ENCODE data around the gene KCNJ1.
A peak's percentile ranks its signal among the peaks of the same experiment; 100 is the strongest.

Gene KCNJ1

GRCh38 chr11:128884703-128885338 is 17.7 kb upstream of the KCNJ1 start:
- Histone ChIP-seq H3K9me3 (no peaks in the 10 kb centered on the region), H3K36me3 (replicated peaks) (no peaks in the 10 kb centered on the region), H3K27me3 (ENCODE audit: low read depth) (peaks cover 23% of the 10 kb centered on the region), H3K4me3 (no peak overlapping the region), H3K4me1 (peaks cover 7% of the 10 kb centered on the region)
- in situ Hi-C loops (cut with MboI; ENCODE audit: low sequenced_read_pairs) = loop anchor here (5.0 to 25.0 kb wide), 3 partner anchors 72 to 877 kb away; no protein-coding TSS in a partner anchor
- peak; percentile 49 to 78 for DNase-seq (ENCODE audit: low spot score in 2 of 2)

GRCh38 chr11:128884054-128884453 is 17.0 kb upstream of the KCNJ1 start:
- peaks cover 23% of the 10 kb centered on the region for H3K27me3 ChIP-seq (ENCODE audit: low read depth)
- no peaks in the 10 kb centered on the region for H3K36me3 ChIP-seq (replicated peaks)
- DNase-seq (ENCODE audit: low spot score in 2 of 2) = no peak
- H3K9me3 ChIP-seq = no peaks in the 10 kb centered on the region
- H3K4me3 ChIP-seq = no peak overlapping the region
- in situ Hi-C loops (cut with MboI; ENCODE audit: low sequenced_read_pairs) = loop anchor here (25.0 kb wide), 1 partner anchor 878 kb away; no protein-coding TSS in a partner anchor
- H3K4me1 ChIP-seq = peaks cover 1% of the 10 kb centered on the region; the same call in 1 of the 2 replicates

- Histone ChIP-seq H3K4me1 (no peaks in the 10 kb centered on the region), H3K27me3 (ENCODE audit: low read depth) (peaks cover 23% of the 10 kb centered on the region), H3K4me3 (no peak overlapping the region), H3K36me3 (replicated peaks) (no peaks in the 10 kb centered on the region), H3K9me3 (no peaks in the 10 kb centered on the region)
- in situ Hi-C loops (cut with MboI; ENCODE audit: low sequenced_read_pairs) = loop anchor here (25.0 kb wide), 1 partner anchor 880 kb away; no protein-coding TSS in a partner anchor
- DNase-seq (ENCODE audit: low spot score in 2 of 2) = no peak
Measured at GRCh38 chr11:128882451-128882850, 15.4 kb upstream of the KCNJ1 start.

GRCh38 chr11:128881221-128881620 is 14.1 kb upstream of the KCNJ1 start:
- Histone ChIP-seq H3K36me3 (replicated peaks) (no peaks in the 10 kb centered on the region), H3K9me3 (no peaks in the 10 kb centered on the region), H3K4me3 (no peak overlapping the region), H3K4me1 (no peaks in the 10 kb centered on the region), H3K27me3 (ENCODE audit: low read depth) (peaks cover 23% of the 10 kb centered on the region)
- no peak for DNase-seq (ENCODE audit: low spot score in 2 of 2)
- in situ Hi-C loops (cut with MboI; ENCODE audit: low sequenced_read_pairs) = loop anchor here (25.0 kb wide), 1 partner anchor 881 kb away; no protein-coding TSS in a partner anchor

GRCh38 chr11:128879817-128880216 is 12.7 kb upstream of the KCNJ1 start:
- Histone ChIP-seq H3K4me1 (no peaks in the 10 kb centered on the region), H3K4me3 (no peak overlapping the region), H3K27me3 (ENCODE audit: low read depth) (peaks cover 23% of the 10 kb centered on the region), H3K36me3 (replicated peaks) (no peaks in the 10 kb centered on the region), H3K9me3 (no peaks in the 10 kb centered on the region)
- in situ Hi-C loops (cut with MboI; ENCODE audit: low sequenced_read_pairs) = loop anchor here (25.0 kb wide), 1 partner anchor 882 kb away; no protein-coding TSS in a partner anchor
- no peak for DNase-seq (ENCODE audit: low spot score in 2 of 2)

- no peak overlapping the region for H3K4me3 ChIP-seq
- H3K27me3 ChIP-seq (ENCODE audit: low read depth) = peaks cover 20% of the 10 kb centered on the region
- H3K36me3 ChIP-seq (replicated peaks) = no peaks in the 10 kb centered on the region
- in situ Hi-C loops (cut with MboI; ENCODE audit: low sequenced_read_pairs) = loop anchor here (25.0 kb wide), 1 partner anchor 884 kb away; no protein-coding TSS in a partner anchor
- no peaks in the 10 kb centered on the region for H3K9me3 ChIP-seq
- no peak for DNase-seq (ENCODE audit: low spot score in 2 of 2)
- H3K4me1 ChIP-seq = no peaks in the 10 kb centered on the region
Measured at GRCh38 chr11:128878455-128878854, 11.4 kb upstream of the KCNJ1 start.

- in situ Hi-C loops (cut with MboI; ENCODE audit: low sequenced_read_pairs) = loop anchor here (25.0 kb wide), 1 partner anchor 885 kb away; no protein-coding TSS in a partner anchor
- Histone ChIP-seq H3K4me3 (no peak overlapping the region), H3K27me3 (ENCODE audit: low read depth) (peaks cover 13% of the 10 kb centered on the region), H3K36me3 (replicated peaks) (no peaks in the 10 kb centered on the region), H3K9me3 (no peaks in the 10 kb centered on the region), H3K4me1 (no peaks in the 10 kb centered on the region)
- no peak for DNase-seq (ENCODE audit: low spot score in 2 of 2)
Measured at GRCh38 chr11:128877726-128878125, 10.6 kb upstream of the KCNJ1 start.

- Histone ChIP-seq H3K4me3 (no peak overlapping the region), H3K4me1 (no peaks in the 10 kb centered on the region), H3K27me3 (ENCODE audit: low read depth) (no peaks in the 10 kb centered on the region; the same call in none of the 2 replicates), H3K36me3 (replicated peaks) (no peaks in the 10 kb centered on the region), H3K9me3 (no peaks in the 10 kb centered on the region)
- DNase-seq (ENCODE audit: low spot score in 2 of 2) = no peak
- in situ Hi-C loops (cut with MboI; ENCODE audit: low sequenced_read_pairs) = loop anchor here (25.0 kb wide), 1 partner anchor 886 kb away; no protein-coding TSS in a partner anchor
Measured at GRCh38 chr11:128876133-128876650, 9.1 kb upstream of the KCNJ1 start.

GRCh38 chr11:128874427-128874826 is 7.3 kb upstream of the KCNJ1 start:
- DNase-seq (ENCODE audit: low spot score in 2 of 2) = no peak
- Histone ChIP-seq H3K4me3 (no peak overlapping the region), H3K9me3 (no peaks in the 10 kb centered on the region), H3K27me3 (ENCODE audit: low read depth) (no peaks in the 10 kb centered on the region; the same call in 1 of the 2 replicates), H3K36me3 (replicated peaks) (no peaks in the 10 kb centered on the region), H3K4me1 (no peaks in the 10 kb centered on the region)
- in situ Hi-C loops (cut with MboI; ENCODE audit: low sequenced_read_pairs) = no loop called here

- Histone ChIP-seq H3K36me3 (replicated peaks) (no peaks in the 10 kb centered on the region), H3K4me3 (no peak overlapping the region), H3K4me1 (no peaks in the 10 kb centered on the region), H3K9me3 (no peaks in the 10 kb centered on the region), H3K27me3 (ENCODE audit: low read depth) (no peaks in the 10 kb centered on the region; the same call in 1 of the 2 replicates)
- DNase-seq (ENCODE audit: low spot score in 2 of 2) = no peak
- in situ Hi-C loops (cut with MboI; ENCODE audit: low sequenced_read_pairs) = no loop called here
Measured at GRCh38 chr11:128872594-128872993, 5.5 kb upstream of the KCNJ1 start.

- Histone ChIP-seq H3K4me1 (no peaks in the 10 kb centered on the region), H3K4me3 (no peak overlapping the region), H3K27me3 (ENCODE audit: low read depth) (no peaks in the 10 kb centered on the region; the same call in 1 of the 2 replicates), H3K9me3 (no peaks in the 10 kb centered on the region), H3K36me3 (replicated peaks) (no peaks in the 10 kb centered on the region)
- DNase-seq (ENCODE audit: low spot score in 2 of 2) = no peak
- in situ Hi-C loops (cut with MboI; ENCODE audit: low sequenced_read_pairs) = no loop called here
Measured at GRCh38 chr11:128872094-128872493, 5.0 kb upstream of the KCNJ1 start.

- Histone ChIP-seq H3K4me3 (no peak overlapping the region), H3K4me1 (no peaks in the 10 kb centered on the region), H3K27me3 (ENCODE audit: low read depth) (no peaks in the 10 kb centered on the region; the same call in 1 of the 2 replicates), H3K9me3 (no peaks in the 10 kb centered on the region), H3K36me3 (replicated peaks) (no peaks in the 10 kb centered on the region)
- in situ Hi-C loops (cut with MboI; ENCODE audit: low sequenced_read_pairs) = no loop called here
- DNase-seq (ENCODE audit: low spot score in 2 of 2) = no peak
Measured at GRCh38 chr11:128871168-128871610, 4.1 kb upstream of the KCNJ1 start.

- H3K36me3 ChIP-seq (replicated peaks) = no peaks in the 10 kb centered on the region
- H3K9me3 ChIP-seq = no peaks in the 10 kb centered on the region
- H3K4me1 ChIP-seq = no peaks in the 10 kb centered on the region
- DNase-seq (ENCODE audit: low spot score in 2 of 2) = no peak
- no peaks in the 10 kb centered on the region for H3K27me3 ChIP-seq (ENCODE audit: low read depth)
- no peak overlapping the region for H3K4me3 ChIP-seq
- in situ Hi-C loops (cut with MboI; ENCODE audit: low sequenced_read_pairs) = no loop called here
Measured at GRCh38 chr11:128868841-128869671, 2.0 kb upstream of the KCNJ1 start.

Data from HAP-1 (cell line).